K562 (cell line): ENCODE results near the gene VSTM5. TPM values are rescaled to one million over a fixed set of nuclear protein-coding genes. Genes with fewer than 3 reads are reported as not detected.
A peak's percentile ranks its signal among the peaks of the same experiment; 100 is the strongest.

Source experiments
- ARID1B ChIP-seq: fragments of 450-650 bp; IDR thresholded peaks from 2 replicates; pipeline ENCODE4 v1.6.1; 2016; ENCODE audit warnings: antibody characterized with exemption, mild to moderate bottlenecking, inconsistent platforms
- CBX8 ChIP-seq: fragments of 200-600 bp; sonication (generic); IDR thresholded peaks from 2 replicates; pipeline ENCODE4 v1.6.1; 2012; ENCODE audit warnings: borderline replicate concordance, mixed run types, low read depth, mild to moderate bottlenecking, moderate library complexity, mixed read lengths, low read length, control low read depth, inconsistent platforms; ENCODE audit not compliant: poor library complexity, severe bottlenecking; ENCODE audit errors: extremely low read depth
- CCNT2 ChIP-seq: IDR thresholded peaks from 2 replicates; pipeline ENCODE4 v1.6.1; 2011; ENCODE audit warnings: borderline replicate concordance, low read depth, mild to moderate bottlenecking, moderate library complexity, mixed read lengths, low read length; ENCODE audit not compliant: insufficient read length; ENCODE audit errors: extremely low read depth
- FOXJ2 ChIP-seq: fragments of 200-800 bp; sonication (Bioruptor generic); IDR thresholded peaks from 2 replicates; pipeline ENCODE4 v1.6.1; 2016; ENCODE audit warnings: missing genetic modification characterization, missing compliant biosample characterization
- FOXP1 ChIP-seq: sonication (generic); formaldehyde crosslinking; IDR thresholded peaks from 2 replicates; pipeline ENCODE4 v1.8.0; 2022; ENCODE audit warnings: mild to moderate bottlenecking, missing genetic modification reagents
- HNRNPLL ChIP-seq: fragments of 200-400 bp; formaldehyde crosslinking; IDR thresholded peaks from 2 replicates; pipeline ENCODE4 v1.6.1; 2017; ENCODE audit warnings: low read length, low read depth, mild to moderate bottlenecking; ENCODE audit not compliant: poor library complexity, severe bottlenecking
- KLF10 ChIP-seq: fragments of 250-450 bp; sonication (Bioruptor Pico); IDR thresholded peaks from 2 replicates; pipeline ENCODE4 v1.6.1; 2021; ENCODE audit warnings: matching md5 sums
- NFIC ChIP-seq: fragments of 450-650 bp; IDR thresholded peaks from 2 replicates; pipeline ENCODE4 v1.6.1; 2017; ENCODE audit warnings: mild to moderate bottlenecking, inconsistent platforms
- NR2C1 ChIP-seq, 2 experiments: fragments of 450-650 bp; IDR thresholded peaks; 2 replicates each; pipeline ENCODE4 v1.6.1; 2017; ENCODE audit warnings: mild to moderate bottlenecking in 2 of 2, antibody characterized with exemption in 1 of 2, inconsistent platforms in 1 of 2, missing compliant biosample characterization in 1 of 2, missing genetic modification characterization in 1 of 2
- NR3C1 ChIP-seq: sonication (generic); formaldehyde crosslinking; IDR thresholded peaks from 2 replicates; pipeline ENCODE4 v1.8.1; 2022; ENCODE audit warnings: missing genetic modification reagents
- PREB ChIP-seq: sonication (generic); formaldehyde crosslinking; IDR thresholded peaks from 2 replicates; pipeline ENCODE4 v1.8.1; 2023; ENCODE audit warnings: mild to moderate bottlenecking, missing genetic modification reagents
- RBM17 ChIP-seq: fragments of 200-400 bp; formaldehyde crosslinking; IDR thresholded peaks from 2 replicates; pipeline ENCODE4 v1.6.1; 2017; ENCODE audit warnings: low read depth, mild to moderate bottlenecking, low read length, borderline replicate concordance
- REST ChIP-seq, 2 experiments: fragments of 450-650 bp; formaldehyde crosslinking in 1 of 2; IDR thresholded peaks; 2 replicates each; pipeline versions ENCODE4 v1.4.0 to v1.6.1; 2014 to 2020; ENCODE audit warnings: mild to moderate bottlenecking in 2 of 2, borderline replicate concordance in 1 of 2, low read depth in 1 of 2
- ZNF174 ChIP-seq: fragments of 250-450 bp; sonication (Bioruptor Pico); IDR thresholded peaks from 2 replicates; pipeline ENCODE4 v1.4.0; 2020; ENCODE audit warnings: mild to moderate bottlenecking
- polyA plus RNA-seq, 8 experiments: library from polyadenylated mRNA; depleted of rRNA in 4 of 8; stranded (reverse) in 5 of 8; unstranded in 3 of 8; fragments of >200 nt; fragmentation: Nextera tagmentation in 2 of 8; fragmentation: Illumina TruSeq in 1 of 8; extraction: Ambion mirVana in 2 of 8; extraction: Trizol in 1 of 8; gene quantifications; 2 replicates each; pipeline versions ENCODE4 v1.2.1 to v1.2.3, GENCODE V29; 2011 to 2014; ENCODE audit warnings: inconsistent platforms in 1 of 8, missing spikeins in 1 of 8
- total RNA-seq, 7 experiments: library from RNA; depleted of rRNA in 6 of 7; stranded (reverse); fragments of >200 nt in 6 of 7; fragmentation: Illumina TruSeq in 2 of 7; extraction: Trizol in 2 of 7; gene quantifications; 2 replicates each; pipeline versions ENCODE4 v1.2.1 to v1.2.3, GENCODE V29; 2011 to 2021; ENCODE audit warnings: low replicate concordance in 1 of 7
- TF ChIP-seq, protein P1 (sequence below): fragments of 250-450 bp; sonication (Bioruptor Pico); IDR thresholded peaks from 2 replicates; pipeline ENCODE4 v1.8.0; 2022; ENCODE audit warnings: inconsistent platforms, mild to moderate bottlenecking, moderate library complexity, borderline replicate concordance

VSTM5 gene
- total and polyA plus RNA-seq, 9 of the 15 experiments (the other 6 are each of a cell fraction or from before 2014, with no cell fraction given) = 0.01 TPM; not detected in 8

DNA sequence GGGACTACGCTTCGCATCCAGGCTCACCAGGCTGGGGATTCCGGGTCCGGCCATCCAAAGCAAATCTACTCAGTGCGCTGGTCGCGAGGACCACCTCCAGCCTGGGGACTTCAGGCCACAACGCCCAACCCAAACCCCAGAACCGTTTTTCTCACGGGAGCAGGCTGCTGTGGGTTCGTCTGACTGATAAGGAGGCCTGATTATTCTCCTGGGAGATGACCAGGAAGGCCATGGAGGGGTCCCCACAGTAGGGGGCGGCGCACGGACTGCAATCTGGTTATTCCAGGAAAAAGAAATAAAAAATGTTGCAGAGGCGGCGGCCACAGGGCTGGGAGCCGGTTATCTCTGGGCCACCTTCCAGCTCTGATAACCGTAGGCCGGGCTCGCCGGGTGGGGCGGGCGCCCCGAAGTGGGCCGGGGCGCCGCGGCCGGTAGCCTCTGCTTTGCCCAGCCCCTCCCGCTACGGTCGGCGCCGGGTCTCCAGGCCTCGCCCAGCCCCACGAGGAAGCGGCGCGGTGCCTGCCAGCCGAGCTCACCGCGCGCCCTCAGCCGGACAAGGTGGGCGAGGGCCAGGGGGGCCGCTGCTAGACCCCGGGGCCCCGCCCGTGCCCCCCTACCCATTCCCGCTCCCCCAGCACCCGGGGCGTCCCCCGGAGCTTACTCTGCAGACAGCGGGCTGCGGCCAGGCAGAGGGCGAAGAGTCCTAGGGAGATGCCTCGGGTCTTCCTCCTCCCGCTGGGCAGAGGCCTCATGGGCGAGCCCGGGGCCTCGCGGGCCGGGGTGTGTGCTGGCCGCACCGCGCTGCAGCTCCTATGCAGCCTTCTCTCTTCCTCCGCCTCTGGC, 446 bp downstream of the VSTM5 start (continued):
- no peak for TF ChIP-seq HNRNPLL
- TF ChIP-seq CCNT2 = peak; percentile 78
- no peak for TF ChIP-seq FOXJ2 (tag)
- no peak for TF ChIP-seq NR3C1
- TF ChIP-seq, protein P1, sequence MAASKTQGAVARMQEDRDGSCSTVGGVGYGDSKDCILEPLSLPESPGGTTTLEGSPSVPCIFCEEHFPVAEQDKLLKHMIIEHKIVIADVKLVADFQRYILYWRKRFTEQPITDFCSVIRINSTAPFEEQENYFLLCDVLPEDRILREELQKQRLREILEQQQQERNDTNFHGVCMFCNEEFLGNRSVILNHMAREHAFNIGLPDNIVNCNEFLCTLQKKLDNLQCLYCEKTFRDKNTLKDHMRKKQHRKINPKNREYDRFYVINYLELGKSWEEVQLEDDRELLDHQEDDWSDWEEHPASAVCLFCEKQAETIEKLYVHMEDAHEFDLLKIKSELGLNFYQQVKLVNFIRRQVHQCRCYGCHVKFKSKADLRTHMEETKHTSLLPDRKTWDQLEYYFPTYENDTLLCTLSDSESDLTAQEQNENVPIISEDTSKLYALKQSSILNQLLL (CRISPR knock-in tag) = no peak
- no peak for TF ChIP-seq KLF10 (CRISPR knock-in tag)
- TF ChIP-seq ARID1B = peak; percentile 62
- no peak for TF ChIP-seq RBM17
- peak; percentile 34 for TF ChIP-seq NFIC
- no peak for TF ChIP-seq REST (IDR thresholded peaks at IDR 0.05; ENCODE audit: borderline replicate concordance)
- no peak for TF ChIP-seq REST (CRISPR knock-in tag; IDR thresholded peaks at IDR 0.05; ENCODE audit: low read depth)
- no peak for TF ChIP-seq ZNF174 (CRISPR knock-in tag)
- TF ChIP-seq CBX8 = no peak
- TF ChIP-seq FOXP1 (CRISPR knock-in tag) = no peak
- no peak for TF ChIP-seq PREB (CRISPR knock-in tag)
- no peak for TF ChIP-seq NR2C1 (IDR thresholded peaks at IDR 0.05)
- TF ChIP-seq NR2C1 (tag; IDR thresholded peaks at IDR 0.05) = no peak
